Measurements from ENCODE around the gene CDPF1.

The CDPF1 gene

DNA sequence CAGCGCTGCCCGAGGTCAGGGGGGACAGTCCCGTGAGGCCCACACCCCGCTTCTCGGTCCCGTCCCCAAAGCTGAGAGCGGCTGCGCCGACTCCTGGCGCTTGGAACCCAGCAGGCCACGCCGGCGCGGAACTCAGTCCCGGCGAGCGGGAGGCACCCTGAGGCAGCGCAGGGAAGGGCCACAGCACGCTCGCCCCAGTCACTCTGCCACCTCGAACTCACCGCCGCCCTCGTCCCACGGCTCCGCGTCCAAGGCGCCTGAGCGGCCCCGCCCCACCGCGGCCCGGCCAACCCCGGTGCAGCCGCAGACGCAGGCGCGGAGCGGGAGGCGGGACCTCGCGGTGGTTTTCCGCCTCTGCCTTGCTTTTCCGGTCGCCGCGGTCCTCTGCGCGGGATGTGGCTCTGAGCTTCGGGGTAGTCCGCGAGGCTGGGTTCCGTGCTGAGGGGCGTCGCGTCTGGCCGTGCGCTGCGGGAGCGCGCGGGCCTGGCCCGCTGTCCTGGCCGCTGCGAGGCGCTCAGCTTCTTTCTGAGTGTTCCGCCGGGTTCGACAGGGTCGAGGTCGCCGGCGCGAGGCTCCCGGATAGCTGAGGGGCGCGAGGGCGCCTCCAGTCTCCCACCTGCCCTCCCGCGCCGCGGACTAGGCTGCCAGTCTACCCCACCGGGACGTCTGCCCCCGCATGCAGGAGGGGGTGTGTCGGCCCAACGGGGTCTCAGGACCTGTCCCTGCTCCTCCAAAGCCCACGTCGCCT, at the start of gene CDPF1:
Gene CDPF1, minus strand, starts transcription at position 259 of the 748 bp plus-strand sequence. CDS start 2,009 bp downstream, outside the sequence.
- peak; percentile 86 for DNase-seq

DNA sequence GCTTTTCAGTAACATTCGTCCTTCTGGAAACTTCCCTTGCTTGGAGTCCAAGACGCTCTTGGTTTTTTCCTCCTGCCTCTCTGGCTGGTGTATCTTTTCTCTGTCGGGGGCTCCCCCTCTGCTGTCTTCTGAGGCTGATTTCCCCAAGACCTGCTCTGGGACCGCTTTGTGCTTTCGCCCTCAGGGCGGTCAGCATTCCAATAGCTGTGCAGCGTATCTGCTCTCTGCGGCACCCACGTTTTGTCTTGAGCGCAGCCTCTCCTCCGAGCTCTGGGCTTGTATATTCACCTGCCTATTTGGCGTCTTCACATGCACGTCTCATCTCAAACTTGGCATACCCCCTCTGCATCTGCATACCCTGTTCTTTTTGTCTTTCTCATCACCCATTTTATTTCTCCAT, 49.0 kb upstream of the CDPF1 start:
- no peak for DNase-seq

DNA sequence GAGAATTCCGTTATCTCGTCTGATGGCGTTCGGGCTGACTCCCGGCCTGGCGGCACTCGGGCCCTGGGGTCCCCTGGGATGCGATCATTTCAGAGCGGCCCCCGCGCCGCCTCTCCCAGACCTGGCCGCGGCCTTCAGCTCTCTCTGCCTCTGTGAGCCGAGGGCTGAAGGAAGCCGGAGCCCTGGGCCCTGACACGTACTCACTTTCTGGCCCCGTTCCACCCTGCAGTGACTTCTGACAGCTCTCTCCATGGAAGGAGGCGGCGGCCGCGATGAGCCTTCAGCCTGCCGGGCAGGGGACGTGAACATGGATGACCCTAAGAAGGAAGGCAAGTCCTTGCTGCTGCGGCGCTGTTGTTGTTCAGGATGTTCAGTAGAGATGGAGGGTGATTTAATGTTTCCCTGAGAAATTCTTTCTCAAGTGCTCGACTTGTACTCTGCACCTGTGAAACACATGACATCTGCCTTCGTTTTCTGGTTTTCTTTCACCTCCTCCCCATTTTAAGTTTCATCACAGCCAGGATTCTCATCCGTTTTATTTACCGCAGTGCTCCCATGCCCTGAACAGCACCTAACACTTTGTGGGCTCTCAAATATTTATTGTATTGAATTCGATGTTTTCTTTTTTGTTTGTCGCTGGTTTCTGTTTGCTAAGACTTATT, 47.2 kb upstream of the CDPF1 start:
- DNase-seq, result peak; percentile 45

- DNase-seq, result peak; percentile 98
Observed at GRCh38 chr22:46296257-46297150, 46.4 kb upstream of the CDPF1 start, which contains the start of gene GTSE1. Gene GTSE1 (plus strand): TSS chr22:46296870. CDS start chr22:46297401, 531 bp downstream.

DNA sequence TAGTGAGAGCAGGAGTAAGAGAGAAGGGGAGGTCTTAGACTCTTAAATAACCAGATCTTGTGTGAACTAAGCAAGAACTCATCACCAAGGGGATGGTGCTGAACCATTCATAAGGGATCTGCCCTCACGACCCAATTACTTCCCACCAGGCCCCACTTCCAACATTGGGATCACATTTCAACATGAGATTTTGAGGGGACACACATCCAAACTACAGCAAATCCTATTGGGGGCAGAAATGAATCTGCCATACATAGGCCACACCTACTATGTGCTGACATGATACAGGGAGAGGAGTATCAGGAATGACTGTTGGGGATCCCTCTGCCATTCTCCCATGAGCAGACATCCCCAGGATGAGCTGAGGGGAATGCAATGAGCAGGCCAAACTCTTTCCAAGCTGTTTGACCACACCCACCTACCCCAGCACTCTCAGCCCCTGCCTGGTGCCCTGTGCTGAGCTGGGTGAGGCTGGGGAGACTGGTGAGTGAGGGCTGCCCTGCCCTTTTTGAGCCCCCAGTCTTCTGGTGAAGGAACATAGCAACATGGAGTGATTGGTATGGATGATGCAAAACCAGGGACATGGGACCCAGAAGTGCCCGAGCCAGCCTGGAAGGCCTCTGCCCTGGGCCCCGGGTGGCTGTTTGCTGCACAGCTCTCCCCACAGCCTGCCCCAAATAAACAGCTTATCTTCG, 45.3 kb upstream of the CDPF1 start:
- peak; percentile 10 for DNase-seq

DNA sequence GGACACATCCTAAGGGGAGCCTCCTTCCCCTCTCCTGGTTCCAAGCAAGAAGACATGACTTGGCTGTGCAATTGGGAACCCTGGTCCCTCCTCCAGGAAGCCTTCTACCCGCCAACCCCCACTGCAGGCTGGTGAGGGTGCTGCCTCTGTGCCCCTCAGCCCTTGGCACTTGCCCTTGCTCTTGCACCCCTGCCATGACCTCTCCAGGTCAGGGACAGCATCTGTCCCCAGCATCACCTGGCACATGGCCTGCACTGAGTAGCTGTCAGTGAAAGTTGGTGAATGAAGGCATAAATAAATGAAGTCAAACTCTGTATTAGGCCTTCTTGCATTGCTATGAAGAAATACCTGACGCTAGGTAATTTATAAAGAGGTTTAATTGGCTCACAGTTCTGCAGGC, 44.7 kb upstream of the CDPF1 start:
- no peak for DNase-seq

DNA sequence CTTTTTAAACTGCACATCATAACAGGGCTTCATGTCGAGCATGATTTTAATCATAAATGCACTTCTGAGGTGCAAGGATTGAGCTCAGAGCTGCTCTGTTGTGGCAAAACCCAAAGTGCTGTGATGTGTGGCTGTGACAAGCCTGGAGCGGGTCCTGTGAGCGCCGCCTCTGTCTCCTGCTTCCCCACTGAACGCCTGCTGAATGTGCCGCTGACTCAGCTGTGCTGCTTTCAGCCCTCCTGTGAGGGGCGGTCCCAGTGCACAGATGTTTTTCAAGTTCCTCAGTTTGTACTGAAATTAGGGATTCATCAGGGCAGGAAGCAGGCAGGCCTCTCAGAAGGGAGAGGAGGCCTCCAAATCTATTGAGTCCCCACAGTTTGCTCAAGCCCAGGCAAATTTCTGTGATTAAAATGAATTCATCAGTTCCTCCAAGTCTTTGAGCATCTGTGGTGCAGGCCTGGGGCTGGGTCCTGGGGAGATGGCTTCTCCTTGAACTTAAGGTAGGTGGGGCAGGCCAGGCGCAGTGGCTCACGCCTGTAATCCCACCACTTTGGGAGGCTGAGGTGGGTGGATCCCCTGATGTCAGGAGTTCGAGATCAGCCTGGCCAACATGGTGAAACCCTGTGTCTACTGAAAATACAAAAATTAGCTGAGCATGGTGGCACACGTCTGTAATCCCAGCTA, 43.6 kb upstream of the CDPF1 start:
- no peak for DNase-seq

DNA sequence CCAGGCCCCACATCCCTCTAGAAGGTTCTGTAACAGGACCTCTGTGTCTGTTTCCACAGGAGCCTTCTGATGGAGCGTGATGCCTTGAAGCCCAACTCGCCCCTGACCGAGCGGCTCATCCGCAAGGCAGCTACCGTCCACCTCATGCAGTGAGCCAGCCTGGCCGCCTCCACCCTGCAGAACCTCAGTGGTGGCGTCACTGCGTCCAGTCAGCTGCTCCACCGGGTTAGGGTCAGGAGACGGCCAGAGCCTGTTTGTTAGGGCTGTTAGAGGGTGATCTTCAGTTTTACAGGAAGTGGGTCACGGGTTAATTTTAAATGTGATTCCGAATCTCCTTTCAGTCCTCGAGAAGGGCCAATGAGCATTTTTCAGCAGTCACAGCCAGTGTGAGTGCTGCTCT, 42.6 kb upstream of the CDPF1 start:
- DNase-seq, result no peak

GRCh38 chr22:46292173-46292572, 42.1 kb upstream of the CDPF1 start:
- peak; percentile 1 for DNase-seq

DNA sequence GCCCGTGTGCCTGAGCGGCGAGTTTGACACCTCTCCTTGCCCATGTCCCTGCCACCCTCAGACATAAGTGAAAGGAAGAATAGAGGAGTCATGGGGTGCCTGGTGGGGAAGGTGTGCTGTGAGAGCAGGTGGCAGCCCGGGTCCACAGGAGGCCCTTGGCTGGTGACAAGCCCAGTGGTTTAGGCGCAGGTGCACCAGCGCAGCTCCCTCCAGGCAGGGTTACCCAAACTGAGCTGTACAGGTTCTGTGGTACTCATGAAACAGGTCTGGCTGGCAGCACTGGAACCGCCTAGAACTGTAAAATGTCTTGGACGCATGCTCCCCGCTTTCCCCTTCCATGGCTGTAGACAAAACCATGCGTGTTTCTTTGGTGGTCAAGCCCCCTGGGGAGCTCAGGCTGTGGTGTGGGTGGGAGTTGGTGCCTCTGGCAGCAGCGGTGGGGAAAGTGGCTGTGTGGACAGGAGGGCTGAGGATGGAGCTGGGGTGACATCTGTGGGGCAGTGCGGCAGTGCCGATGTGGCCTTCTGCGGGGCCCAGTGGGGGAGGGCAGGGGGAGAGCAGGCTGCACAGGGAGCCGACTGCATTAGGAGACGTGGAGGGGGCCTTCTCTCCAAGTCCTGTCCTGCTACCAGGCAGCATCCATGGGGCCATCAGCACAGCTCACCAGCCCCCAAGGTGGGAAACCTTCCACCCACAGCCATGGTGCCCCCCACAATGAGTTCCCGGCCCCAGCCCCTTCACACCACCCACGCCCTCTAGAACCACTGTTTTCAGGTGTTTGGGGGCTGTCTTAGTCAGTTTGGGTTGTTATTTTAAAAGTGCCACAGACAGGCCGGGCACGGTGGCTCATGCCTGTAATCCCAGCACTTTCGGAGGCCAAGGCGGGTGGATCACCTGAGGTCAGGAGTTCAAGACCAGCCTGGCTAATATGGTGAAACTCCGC, 41.0 kb upstream of the CDPF1 start:
- no peak for DNase-seq

GRCh38 chr22:46290121-46290842, 40.2 kb upstream of the CDPF1 start:
- no peak for DNase-seq

- DNase-seq, result no peak
Observed at GRCh38 chr22:46289244-46289891, 39.3 kb upstream of the CDPF1 start.

GRCh38 chr22:46288846-46289243, 38.8 kb upstream of the CDPF1 start:
- DNase-seq, result no peak

DNA sequence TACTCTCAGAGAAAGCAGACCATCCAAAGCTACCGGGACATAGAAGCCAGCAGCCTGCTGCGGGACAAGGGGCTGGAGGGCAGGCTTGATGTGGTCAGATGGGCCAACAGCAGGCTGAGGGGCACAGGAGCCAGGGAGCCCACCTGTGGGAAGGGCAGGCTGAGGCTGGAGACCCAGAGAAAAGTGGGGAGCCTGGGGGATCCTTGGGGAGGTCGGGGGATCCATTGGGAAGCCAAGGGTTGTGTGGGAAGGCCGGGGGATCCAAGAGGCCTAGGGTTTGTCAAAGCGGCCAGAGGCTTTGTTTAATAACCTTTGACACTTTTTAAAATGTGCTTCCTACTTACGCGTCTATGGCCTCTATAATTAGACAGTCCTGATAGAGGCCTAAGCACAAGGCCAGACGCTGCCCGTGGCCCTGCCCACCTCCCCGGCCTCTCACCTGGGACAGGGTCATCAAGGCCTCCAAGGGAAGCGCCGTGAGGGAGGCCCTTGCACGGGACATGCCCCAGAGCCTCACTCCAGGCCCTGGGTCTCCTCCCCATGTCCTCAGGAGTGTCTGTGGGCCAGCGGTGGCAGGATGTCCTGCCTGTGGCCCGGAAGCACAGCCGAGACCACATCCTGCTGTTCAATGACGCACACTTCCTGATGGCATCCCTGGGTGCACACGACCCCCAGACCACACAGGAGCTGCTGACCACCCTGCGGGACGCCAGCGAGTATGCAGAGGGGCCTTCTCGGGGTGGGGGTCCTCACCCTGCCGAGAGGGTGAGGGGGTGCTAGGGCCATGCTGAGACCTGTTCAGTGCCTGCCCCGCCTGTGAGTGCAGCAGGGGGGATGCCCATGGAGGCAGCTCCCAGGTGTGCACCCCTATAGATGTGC, 38.0 kb upstream of the CDPF1 start:
- no peak for DNase-seq

DNA sequence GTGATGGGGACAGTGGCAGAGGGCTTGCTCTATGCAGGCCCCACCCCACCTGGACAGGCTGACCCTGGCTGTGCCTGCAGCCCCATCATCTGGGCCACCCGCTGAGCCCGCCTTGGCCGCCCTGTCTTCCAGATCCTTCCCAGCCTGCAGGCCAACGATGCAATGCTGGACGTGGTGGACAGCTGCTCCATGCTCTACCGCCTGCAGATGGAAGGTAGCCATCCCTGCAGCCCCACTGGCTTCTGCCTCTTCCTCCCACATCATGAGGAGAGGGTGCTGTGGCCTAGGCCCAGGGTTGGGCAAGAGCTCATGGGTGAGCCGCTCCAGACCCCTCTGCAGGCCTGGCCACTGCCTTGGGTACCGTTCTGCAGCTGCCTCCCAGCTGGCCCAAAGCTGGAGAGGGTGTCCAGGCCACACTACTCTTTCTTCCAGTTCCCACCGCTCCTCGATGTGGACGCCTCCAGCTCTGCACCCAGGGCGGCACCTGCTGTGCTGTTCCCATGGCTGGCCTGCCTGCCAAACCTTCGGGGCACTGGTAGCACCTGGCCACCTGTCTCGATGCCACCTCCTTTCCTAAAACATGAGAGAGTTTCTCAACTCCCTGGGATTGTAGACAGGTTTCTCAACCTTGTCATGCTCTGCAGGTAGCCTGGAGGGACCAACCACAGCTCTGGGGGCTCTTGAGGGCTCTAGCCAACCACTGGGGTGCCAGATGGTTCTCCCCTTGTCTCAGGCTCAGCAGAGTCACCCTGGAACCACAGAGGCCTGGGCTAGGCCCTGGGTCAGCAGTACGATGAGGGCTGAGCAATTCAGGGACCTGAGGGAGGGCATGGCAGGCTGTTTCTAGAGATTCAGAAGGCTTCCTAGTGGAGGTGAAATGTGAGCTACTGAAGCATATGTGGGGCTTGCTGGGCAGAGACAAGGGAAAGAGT, 37.1 kb upstream of the CDPF1 start:
- no peak for DNase-seq

GRCh38 chr22:46286006-46286405, 35.9 kb upstream of the CDPF1 start:
- DNase-seq, result no peak

DNA sequence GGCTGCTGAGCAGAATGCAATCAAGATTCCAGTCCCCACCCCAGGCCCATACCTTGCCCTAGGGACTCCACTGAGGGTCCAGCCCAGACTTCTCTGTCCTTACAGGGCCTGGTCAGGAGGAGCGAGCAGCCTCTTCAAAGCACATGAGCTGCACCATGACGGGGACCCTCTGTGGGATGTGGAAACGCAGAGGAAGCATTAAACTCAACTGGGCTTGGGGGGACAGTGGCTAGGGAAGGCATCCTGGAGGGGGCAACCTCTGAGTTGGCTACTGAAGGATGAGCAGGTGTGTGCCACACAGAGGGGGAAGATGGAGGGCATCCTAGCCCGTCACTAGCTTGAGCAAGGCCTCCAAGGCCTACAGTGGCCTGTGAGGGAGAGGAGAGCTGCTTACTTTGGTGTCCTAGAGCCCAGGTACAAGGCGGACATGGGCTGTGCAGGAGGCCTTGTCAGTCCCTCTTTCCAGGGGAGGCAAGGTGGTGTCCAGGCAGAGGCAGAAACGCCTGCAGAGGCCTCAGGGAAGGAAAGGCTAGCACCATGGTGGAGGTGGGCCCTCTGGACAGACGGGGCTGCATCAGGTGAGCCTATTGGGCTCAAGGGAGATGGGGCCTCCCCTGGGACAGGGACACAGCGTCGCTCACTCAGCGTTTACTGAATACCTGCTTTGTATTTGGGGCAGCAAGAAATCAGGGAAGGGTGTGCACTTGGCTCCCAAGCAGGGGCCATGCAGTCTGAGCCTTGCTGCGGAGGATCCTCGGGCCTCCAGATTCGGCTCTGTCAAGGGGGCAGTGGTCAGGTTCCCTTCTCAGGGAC, 32.0 kb upstream of the CDPF1 start:
- no peak for DNase-seq
